Thyroid gland (tissue), 4 donors: Measurements from ENCODE around the gene FKBP3.

Experiments
- POLR2A ChIP-seq, 2 donors: fragments of 450-650 bp; IDR thresholded peaks; one replicate each; pipeline ENCODE4 v1.6.1; 2017; ENCODE audit warnings: antibody characterized with exemption in 2 of 2, mild to moderate bottlenecking in 2 of 2, moderate library complexity in 1 of 2
- TF ChIP-seq, protein P1 (sequence below), 6 experiments: fragments of 200-600 bp in 3 of 6; fragments of 450-650 bp in 3 of 6; sonication (generic) in 3 of 6; IDR thresholded peaks; one replicate each; pipeline ENCODE4 v1.5.1; 2016 to 2019; ENCODE audit warnings: antibody characterized with exemption in 6 of 6, mild to moderate bottlenecking in 2 of 6, inconsistent platforms in 1 of 6, moderate library complexity in 1 of 6

GRCh38 chr14:45094275-45094674 is 40.0 kb downstream of the FKBP3 start:
- TF ChIP-seq, protein P1, sequence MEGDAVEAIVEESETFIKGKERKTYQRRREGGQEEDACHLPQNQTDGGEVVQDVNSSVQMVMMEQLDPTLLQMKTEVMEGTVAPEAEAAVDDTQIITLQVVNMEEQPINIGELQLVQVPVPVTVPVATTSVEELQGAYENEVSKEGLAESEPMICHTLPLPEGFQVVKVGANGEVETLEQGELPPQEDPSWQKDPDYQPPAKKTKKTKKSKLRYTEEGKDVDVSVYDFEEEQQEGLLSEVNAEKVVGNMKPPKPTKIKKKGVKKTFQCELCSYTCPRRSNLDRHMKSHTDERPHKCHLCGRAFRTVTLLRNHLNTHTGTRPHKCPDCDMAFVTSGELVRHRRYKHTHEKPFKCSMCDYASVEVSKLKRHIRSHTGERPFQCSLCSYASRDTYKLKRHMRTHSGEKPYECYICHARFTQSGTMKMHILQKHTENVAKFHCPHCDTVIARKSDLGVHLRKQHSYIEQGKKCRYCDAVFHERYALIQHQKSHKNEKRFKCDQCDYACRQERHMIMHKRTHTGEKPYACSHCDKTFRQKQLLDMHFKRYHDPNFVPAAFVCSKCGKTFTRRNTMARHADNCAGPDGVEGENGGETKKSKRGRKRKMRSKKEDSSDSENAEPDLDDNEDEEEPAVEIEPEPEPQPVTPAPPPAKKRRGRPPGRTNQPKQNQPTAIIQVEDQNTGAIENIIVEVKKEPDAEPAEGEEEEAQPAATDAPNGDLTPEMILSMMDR (IDR thresholded peaks at IDR 0.05) = no peak
- no peak for TF ChIP-seq POLR2A (IDR thresholded peaks at IDR 0.05)
